HG02588 (cell line): ENCODE measurements around the gene SYNC.

Experiments
- ATAC-seq: cut with Tn5 transposase; IDR thresholded peaks from one replicate; pipeline ENCODE4 v1.9.1; 2021; ENCODE audit warnings: mild to moderate bottlenecking, moderate library complexity; ENCODE audit not compliant: unreplicated experiment

The SYNC gene

GRCh38 chr1:32702599-32703478, at the start of gene SYNC:
Gene SYNC (minus strand): TSS chr1:32702770. CDS start chr1:32702660, 110 bp downstream.
- no peak for ATAC-seq

- ATAC-seq, result no peak
Measured at GRCh38 chr1:32749771-32750170, 47.2 kb upstream of the SYNC start.

- no peak for ATAC-seq
Measured at GRCh38 chr1:32749332-32749731, 46.8 kb upstream of the SYNC start.

- ATAC-seq, result no peak
Measured at GRCh38 chr1:32748926-32749325, 46.4 kb upstream of the SYNC start.

- no peak for ATAC-seq
Measured at GRCh38 chr1:32748348-32748747, 45.8 kb upstream of the SYNC start.

GRCh38 chr1:32746130-32746529, 43.6 kb upstream of the SYNC start:
- no peak for ATAC-seq

- ATAC-seq, result no peak
Measured at GRCh38 chr1:32744071-32744425, 41.5 kb upstream of the SYNC start.

- ATAC-seq, result no peak
Measured at GRCh38 chr1:32743380-32744070, 41.0 kb upstream of the SYNC start.

GRCh38 chr1:32742956-32743355, 40.4 kb upstream of the SYNC start:
- ATAC-seq, result no peak

- no peak for ATAC-seq
Measured at GRCh38 chr1:32742199-32742947, 39.8 kb upstream of the SYNC start.

- no peak for ATAC-seq
Measured at GRCh38 chr1:32741413-32742198, 39.0 kb upstream of the SYNC start.

GRCh38 chr1:32741059-32741412, 38.5 kb upstream of the SYNC start:
- no peak for ATAC-seq

GRCh38 chr1:32736812-32737791, 34.5 kb upstream of the SYNC start:
- no peak for ATAC-seq

- ATAC-seq, result no peak
Measured at GRCh38 chr1:32733582-32734321, 31.2 kb upstream of the SYNC start.

GRCh38 chr1:32729254-32730046, 26.9 kb upstream of the SYNC start:
- ATAC-seq, result no peak

GRCh38 chr1:32728413-32729077, 26.0 kb upstream of the SYNC start:
- ATAC-seq, result no peak

GRCh38 chr1:32727876-32728275, 25.3 kb upstream of the SYNC start:
- no peak for ATAC-seq

GRCh38 chr1:32725615-32725982, 23.0 kb upstream of the SYNC start:
- no peak for ATAC-seq
